Islet of Langerhans (tissue), 1 donor: ENCODE measurements around the gene FTL.
"Not testable (repeated sequence)": the region's sequence is repeated elsewhere in the genome, so short reads cannot be mapped to it uniquely, and the experiment has no call there.

Experiments
- FAIRE-seq: peaks from one replicate; lab custom pipeline; 2011; peaks lifted over from hg19 to GRCh38; lab: Jason Lieb, UNC

The FTL gene

GRCh38 chr19:48965040-48965805 lies at the start of gene FTL:
Gene FTL, plus strand, starts transcription at chr19:48965309. Its CDS starts 199 bp downstream, at chr19:48965508.
- FAIRE-seq = no peak

DNA sequence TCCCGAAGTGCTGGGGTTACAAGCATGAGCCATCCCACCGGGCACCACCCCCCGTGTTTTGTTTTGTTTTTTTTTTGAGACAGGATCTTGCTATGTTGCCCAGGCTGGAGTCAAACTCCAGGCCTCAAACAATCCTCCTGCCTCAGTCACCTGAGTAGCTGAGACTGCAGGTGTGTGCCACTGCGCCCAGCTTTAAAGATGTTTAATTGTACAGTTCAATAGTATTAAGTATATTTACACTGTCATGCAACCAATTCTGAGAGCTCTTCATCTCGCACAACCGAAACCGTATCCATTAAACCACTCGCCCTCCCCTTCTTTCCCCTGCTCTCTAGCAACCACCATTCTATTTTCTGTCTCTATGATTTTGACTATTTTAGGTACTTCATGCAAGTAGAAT lies 49.4 kb upstream of the FTL start:
- peak; percentile 93 for FAIRE-seq

DNA sequence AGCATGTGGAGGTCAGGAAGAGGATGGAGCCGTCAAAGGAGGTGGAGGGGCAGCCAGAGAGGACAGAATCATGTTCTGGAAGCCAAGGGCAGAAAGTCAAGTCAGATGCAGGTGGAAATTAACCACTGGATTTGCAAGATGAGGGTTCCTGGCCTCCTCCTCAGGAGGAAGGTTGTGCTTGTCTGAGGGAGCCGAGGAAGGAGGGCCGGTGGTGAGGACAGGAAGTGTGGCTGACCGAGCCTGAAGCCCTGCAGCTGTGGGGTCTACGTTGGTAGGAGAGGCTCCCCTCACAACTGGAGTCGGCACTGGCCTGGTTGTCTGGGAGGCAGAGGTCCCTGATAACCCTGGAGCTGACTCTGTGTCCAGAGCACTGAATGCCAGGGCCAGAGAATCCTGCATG lies 47.0 kb upstream of the FTL start:
- FAIRE-seq = no peak

- no peak for FAIRE-seq
Measured at GRCh38 chr19:48918801-48919247, 46.3 kb upstream of the FTL start.

- not testable (repeated sequence) for FAIRE-seq
Measured at GRCh38 chr19:48919271-48919670, 45.8 kb upstream of the FTL start.

DNA sequence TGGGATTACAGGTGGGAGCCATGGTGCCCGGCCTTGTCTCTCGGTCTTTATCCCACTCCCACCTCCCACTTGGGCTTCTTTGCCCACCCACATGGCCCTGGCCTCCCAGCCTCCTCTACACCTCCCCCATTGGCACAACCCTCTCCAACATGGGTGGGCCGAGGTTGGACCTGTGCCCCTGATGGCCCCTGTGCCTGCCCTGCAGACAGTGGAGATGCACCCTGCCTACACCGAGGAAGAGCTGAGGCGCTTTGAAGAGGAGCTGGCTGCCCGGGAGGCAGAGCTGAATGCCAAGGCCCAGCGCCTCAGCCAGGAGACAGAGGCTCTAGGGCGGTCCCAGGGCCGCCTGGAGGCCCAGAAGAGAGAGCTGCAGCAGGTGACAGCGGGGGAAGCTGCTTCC lies 44.2 kb upstream of the FTL start:
- FAIRE-seq = no peak

DNA sequence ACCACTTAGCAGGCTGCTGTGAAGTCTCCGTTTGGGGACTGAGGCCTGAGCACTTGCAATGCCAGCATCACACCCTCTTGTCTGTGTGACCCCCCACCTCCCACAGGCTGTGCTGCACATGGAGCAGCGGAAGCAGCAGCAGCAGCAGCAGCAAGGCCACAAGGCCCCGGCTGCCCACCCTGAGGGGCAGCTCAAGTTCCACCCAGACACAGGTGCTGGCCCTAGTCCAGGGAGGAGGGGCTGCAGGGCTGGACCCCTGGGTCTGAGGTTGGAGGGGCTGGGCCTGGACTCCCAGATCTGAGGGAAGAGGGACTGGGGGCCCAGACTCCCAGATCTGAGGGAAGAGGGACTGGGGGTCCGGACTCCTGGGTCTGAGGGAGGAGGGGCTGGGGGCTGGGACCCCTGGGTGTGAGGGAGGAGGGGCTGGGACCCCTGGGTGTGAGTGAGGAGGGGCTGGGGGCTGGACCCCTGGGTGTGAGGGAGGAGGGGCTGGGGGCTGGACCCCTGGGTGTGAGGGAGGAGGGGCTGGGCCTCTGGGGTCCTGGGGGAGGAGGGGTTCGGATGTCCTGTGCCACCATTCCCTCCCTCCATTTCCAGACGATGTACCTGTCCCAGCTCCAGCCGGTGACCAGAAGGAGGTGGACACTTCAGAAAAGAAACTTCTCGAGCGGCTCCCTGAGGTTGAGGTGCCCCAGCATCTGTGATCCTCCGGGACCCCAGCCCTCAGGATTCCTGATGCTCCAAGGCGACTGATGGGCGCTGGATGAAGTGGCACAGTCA lies 43.2 kb upstream of the FTL start:
- FAIRE-seq = no peak

DNA sequence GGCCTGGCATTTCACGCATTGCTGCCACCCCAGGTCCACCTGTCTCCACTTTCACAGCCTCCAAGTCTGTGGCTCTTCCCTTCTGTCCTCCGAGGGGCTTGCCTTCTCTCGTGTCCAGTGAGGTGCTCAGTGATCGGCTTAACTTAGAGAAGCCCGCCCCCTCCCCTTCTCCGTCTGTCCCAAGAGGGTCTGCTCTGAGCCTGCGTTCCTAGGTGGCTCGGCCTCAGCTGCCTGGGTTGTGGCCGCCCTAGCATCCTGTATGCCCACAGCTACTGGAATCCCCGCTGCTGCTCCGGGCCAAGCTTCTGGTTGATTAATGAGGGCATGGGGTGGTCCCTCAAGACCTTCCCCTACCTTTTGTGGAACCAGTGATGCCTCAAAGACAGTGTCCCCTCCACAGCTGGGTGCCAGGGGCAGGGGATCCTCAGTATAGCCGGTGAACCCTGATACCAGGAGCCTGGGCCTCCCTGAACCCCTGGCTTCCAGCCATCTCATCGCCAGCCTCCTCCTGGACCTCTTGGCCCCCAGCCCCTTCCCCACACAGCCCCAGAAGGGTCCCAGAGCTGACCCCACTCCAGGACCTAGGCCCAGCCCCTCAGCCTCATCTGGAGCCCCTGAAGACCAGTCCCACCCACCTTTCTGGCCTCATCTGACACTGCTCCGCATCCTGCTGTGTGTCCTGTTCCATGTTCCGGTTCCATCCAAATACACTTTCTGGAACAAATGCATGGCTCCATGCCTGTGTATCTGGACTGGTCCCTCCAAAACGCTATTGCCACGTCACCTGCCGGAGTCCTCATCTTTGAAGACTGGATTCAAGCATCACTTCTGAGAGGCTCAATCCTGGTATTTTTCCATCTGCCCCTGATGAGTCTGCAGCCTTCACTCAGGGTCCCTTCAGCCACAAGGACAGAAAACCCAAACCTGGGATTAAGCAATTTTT lies 42.3 kb upstream of the FTL start:
- no peak for FAIRE-seq

DNA sequence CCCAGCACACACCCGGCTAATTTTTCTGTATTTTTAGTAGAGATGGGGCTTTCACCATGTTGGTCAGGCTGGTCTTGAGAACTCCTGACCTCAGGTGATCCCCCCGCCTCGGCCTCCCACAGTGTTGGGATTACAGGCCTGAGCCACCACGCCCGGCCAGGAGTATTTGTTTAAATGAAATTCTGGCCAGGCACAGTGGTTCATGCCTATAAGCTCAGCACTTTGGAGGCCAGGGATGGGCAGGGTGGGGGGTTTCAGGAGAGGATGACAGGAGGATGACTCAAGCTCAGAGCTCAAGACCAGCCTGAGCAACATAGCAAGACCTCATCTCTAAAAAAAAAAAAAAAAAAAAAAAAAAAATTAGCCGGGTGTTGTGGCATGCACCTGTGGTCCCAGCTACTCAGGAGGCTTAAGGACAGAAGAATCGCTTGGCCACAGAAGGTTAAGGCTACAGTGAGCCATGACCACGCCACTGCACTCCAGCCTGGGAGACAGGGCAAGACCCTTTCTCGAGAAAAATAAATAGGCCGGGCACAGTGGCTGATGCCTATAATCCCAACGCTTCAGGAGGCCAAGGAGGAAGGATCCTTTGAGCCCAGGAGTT lies 39.8 kb upstream of the FTL start:
- no peak for FAIRE-seq

- FAIRE-seq = not testable (repeated sequence)
Measured at GRCh38 chr19:48925890-48926289, 39.2 kb upstream of the FTL start.

DNA sequence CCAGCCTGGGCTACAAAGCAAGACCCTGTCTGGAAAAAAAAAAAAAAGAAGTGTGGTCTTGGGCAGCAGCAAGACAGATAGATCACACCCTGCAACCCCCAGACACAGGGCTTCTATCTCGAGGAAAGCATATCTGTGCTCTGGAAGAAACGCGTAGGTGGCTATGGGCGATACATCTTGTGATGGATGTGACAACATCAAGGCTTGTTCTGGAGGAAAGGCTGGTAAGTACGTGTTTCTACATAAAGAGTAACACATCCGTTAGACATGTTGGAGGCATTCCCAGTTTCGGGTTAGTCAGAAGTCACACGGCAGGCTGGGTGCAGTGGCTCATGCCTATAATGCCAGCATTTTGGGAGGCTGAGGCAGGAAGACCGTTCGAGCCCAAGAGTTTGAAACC lies 38.2 kb upstream of the FTL start:
- FAIRE-seq = no peak

DNA sequence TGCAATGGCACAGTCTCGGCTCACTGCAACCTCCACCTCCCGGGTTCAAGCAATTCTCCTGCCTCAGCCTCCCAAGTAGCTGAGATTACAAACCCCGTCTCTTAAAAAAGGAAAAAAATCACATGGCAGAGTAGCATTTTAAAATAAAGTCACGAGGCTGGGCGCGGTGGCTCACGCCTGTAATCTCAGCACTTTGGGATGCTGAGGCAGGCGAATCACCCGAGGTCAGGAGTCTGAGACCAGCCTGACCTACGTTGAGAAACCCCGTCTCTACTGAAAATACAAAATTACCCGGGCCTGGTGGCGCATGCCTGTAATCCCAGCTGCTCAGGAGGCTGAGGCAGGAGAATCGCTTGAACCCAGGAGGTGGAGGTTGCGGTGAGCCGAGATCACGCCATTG lies 37.4 kb upstream of the FTL start:
- not testable (repeated sequence) for FAIRE-seq

DNA sequence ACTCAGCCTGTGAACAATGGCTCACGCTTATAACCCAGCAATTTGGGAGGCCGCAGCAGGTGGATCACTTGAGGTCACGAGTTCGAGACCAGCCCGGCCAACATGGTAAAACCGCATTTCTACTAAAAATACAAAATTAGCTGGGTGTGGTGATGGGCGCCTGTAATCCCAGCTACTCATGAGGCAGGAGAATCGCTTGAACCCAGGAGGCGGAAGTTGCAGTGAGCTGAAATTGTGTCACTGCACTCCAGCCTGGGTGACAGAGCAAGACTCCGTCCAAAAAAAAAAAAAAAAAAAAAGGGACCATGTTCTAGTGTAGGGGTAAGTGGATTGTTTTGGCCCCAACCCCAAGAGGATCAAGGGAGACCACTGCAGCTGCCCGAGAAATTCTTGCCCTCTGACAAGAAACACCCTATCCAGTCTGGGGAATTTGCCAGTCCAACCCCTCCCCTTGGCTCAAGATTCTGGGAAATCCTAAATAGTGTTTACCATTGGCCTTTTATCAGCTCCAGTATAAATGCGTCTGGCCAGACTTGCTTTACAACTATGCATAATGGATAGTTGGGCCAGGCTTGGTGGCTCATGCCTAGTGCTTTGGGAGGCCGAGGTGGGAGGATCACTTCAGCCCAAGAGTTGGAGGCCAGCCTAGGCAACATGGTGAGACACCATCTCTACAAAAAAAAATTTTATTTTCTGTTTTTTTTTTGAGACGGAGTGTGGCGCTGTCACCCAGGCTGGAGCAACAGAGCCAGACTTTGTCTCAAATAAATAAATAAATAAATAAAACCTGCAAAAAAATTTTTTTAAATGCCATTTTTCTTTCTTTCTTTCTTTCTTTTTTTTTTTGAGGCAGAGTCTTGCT lies 36.7 kb upstream of the FTL start:
- no peak for FAIRE-seq

DNA sequence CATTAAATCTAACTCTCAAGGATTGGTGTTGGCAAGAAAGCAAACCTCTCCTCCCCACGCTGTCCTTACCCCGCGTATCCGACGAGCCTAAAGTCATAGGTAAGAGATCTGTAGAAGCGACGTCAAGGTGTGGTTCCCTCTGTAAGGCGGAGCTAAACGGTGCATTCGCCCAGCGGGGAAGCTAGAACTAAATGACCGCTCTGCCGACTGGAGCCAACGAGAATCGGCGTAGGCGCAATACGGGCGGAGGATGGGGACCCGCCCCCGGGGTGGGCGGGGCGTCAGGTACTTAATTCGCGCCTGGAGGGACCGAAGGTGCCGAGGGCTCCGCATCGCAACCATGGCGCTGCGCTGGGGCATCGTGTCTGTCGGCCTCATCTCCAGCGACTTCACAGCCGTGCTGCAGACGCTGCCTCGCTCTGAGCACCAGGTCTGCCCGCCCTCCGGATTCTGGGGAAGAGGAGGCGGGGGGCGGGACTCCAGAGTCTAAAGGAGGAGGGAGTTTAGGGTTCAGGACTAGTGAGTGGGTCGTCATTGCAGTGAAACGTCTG lies 31.7 kb upstream of the FTL start, which contains the start of gene DHDH:
DHDH (plus strand) TSS at position 318 of the 551 bp plus-strand sequence; CDS start at position 341, 23 bp downstream.
- peak; percentile 38 for FAIRE-seq

GRCh38 chr19:48934837-48935236 lies 30.3 kb upstream of the FTL start:
- FAIRE-seq = no peak

- FAIRE-seq = no peak
Measured at GRCh38 chr19:48935864-48936263, 29.2 kb upstream of the FTL start.

DNA sequence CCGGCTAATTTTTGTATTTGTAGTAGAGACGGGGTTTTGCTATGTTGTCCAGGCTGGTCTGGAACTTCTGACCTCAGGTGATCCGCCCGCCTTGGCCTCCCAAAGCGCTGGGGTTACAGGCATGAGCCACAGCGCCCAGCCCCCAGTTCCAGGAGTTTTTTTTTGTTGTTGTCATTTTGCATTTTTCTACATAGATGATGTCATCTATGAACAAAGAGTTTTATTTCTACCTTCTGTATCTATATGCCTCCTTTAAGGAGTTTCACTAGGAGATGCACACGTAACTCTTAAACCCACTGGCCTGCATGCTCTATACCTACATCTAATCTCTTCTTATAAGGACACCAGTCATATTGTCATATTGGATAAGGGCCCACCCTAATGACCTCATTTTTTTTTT lies 26.9 kb upstream of the FTL start:
- no peak for FAIRE-seq

- FAIRE-seq = no peak
Measured at GRCh38 chr19:48940902-48941301, 24.2 kb upstream of the FTL start.

- no peak for FAIRE-seq
Measured at GRCh38 chr19:48943081-48943480, 22.0 kb upstream of the FTL start.

DNA sequence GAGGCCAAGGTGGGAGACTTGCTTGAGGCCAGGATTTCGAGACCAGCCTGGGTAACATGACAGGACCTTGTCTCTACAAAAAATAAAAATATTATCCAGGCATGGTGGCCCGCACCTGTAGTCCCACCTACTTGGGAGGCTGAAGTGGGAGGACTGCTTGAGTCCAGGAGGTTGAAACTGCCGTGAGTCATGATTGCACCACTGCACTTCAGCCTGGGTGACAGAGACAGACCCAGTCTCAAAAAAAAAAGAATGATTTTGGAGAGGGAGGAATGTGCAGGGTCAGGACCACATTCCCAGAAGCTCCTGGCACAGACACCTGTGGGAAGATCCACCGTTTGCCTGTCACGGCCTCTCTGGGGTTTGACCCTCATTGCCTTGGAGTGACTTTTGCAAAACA lies 19.7 kb upstream of the FTL start:
- no peak for FAIRE-seq

- no peak for FAIRE-seq
Measured at GRCh38 chr19:48945817-48946216, 19.3 kb upstream of the FTL start.
